B cell (primary cell): ENCODE results near the gene SNX10. TPM values are rescaled to one million over a fixed set of nuclear protein-coding genes. Genes with fewer than 3 reads are reported as not detected.
"Not testable (repeated sequence)": the region's sequence is repeated elsewhere in the genome, so short reads cannot be mapped to it uniquely, and the experiment has no call there.

Source experiments
- ATAC-seq: fragments of 200-7000 bp; cut with Tn5 transposase; one replicate; pipeline ENCODE4 v1.10.0; 2021; ENCODE audit warnings: low read depth, mild to moderate bottlenecking, moderate number of reproducible peaks, moderate library complexity
- CTCF ChIA-PET: fragments of 350-600 bp; sonication (Branson Sonifier 250); formaldehyde crosslinking; loops from one replicate; lab custom pipeline; 2021; ENCODE audit warnings: antibody characterized with exemption, inconsistent platforms; lab: Charles Lee
- POLR2A ChIA-PET: fragments of 350-600 bp; sonication (Branson Sonifier 250); formaldehyde crosslinking; loops from one replicate; lab custom pipeline; 2021; ENCODE audit warnings: antibody characterized with exemption; lab: Charles Lee
- DNase-seq: peaks from one replicate; pipeline ENCODE4 v3.0.0; 2013
- H2AFZ ChIP-seq: 2 replicates; pipeline ENCODE4 v1.6.1; 2012; ENCODE audit warnings: mild to moderate bottlenecking, low read depth, low read length; ENCODE audit not compliant: insufficient read depth, poor library complexity, severe bottlenecking
- H3K27ac ChIP-seq, 2 donors: 1 replicate in 1 of 2; 2 replicates in 1 of 2; pipeline ENCODE4 v1.5.1; 2012 to 2013; ENCODE audit warnings: low read length in 2 of 2, mild to moderate bottlenecking in 2 of 2, moderate library complexity in 1 of 2
- H3K27me3 ChIP-seq, 4 experiments: fragments of 200-600 bp in 1 of 4; sonication (generic) in 1 of 4; replicated peaks in 1 of 4; 1 replicate in 2 of 4; 2 replicates in 2 of 4; pipeline versions ENCODE4 v1.6.1 to v1.7.0; 2013 to 2016; ENCODE audit warnings: low read length in 3 of 4, mild to moderate bottlenecking in 2 of 4, mixed read lengths in 1 of 4, moderate library complexity in 1 of 4; ENCODE audit not compliant: insufficient read depth in 4 of 4, control insufficient read depth in 3 of 4; ENCODE audit errors: control extremely low read depth in 1 of 4
- H3K36me3 ChIP-seq, 2 experiments: replicated peaks in 1 of 2; 1 replicate in 1 of 2; 2 replicates in 1 of 2; pipeline versions ENCODE4 v1.6.1 to v1.7.1; 2013; ENCODE audit warnings: low read length in 1 of 2; ENCODE audit not compliant: insufficient read depth in 2 of 2, control insufficient read depth in 1 of 2; ENCODE audit errors: control extremely low read depth in 1 of 2, extremely low read depth in 1 of 2
- H3K4me1 ChIP-seq, 2 donors: fragments of 200-600 bp in 1 of 2; sonication (generic) in 1 of 2; 1 replicate in 1 of 2; 2 replicates in 1 of 2; pipeline versions ENCODE4 v1.5.1 to v1.6.1; 2013 to 2017; ENCODE audit warnings: low read length in 2 of 2; ENCODE audit not compliant: control insufficient read depth in 2 of 2, insufficient read depth in 2 of 2
- H3K4me2 ChIP-seq: replicated peaks from 2 replicates; pipeline ENCODE3; 2012; ENCODE audit warnings: mild to moderate bottlenecking, low read depth, low read length; ENCODE audit not compliant: poor library complexity, severe bottlenecking
- H3K4me3 ChIP-seq, 5 experiments: fragments of 200-600 bp in 1 of 5; sonication (generic) in 1 of 5; 1 replicate in 3 of 5; 2 replicates in 2 of 5; pipeline versions ENCODE4 v1.5.1 to v1.7.0; 2011 to 2016; ENCODE audit warnings: low read length in 4 of 5, mild to moderate bottlenecking in 4 of 5, low read depth in 2 of 5, control low read depth in 1 of 5, moderate library complexity in 1 of 5; ENCODE audit not compliant: insufficient read depth in 1 of 5; ENCODE audit errors: control extremely low read depth in 1 of 5, extremely low read depth in 1 of 5
- H3K79me2 ChIP-seq: fragments of 200-600 bp; sonication (generic); one replicate; pipeline ENCODE4 v1.6.0; 2016; ENCODE audit warnings: low read length; ENCODE audit not compliant: control insufficient read depth, insufficient read depth
- H3K9ac ChIP-seq: fragments of 200-600 bp; sonication (generic); 2 replicates; pipeline ENCODE4 v1.6.1; 2017; ENCODE audit warnings: mild to moderate bottlenecking, low read length, moderate library complexity
- H3K9me3 ChIP-seq, 3 donors: one replicate each; pipeline versions ENCODE4 v1.6.1 to v1.7.1; 2013; ENCODE audit warnings: low read length in 2 of 3; ENCODE audit not compliant: control insufficient read depth in 2 of 3, insufficient read depth in 1 of 3; ENCODE audit errors: control extremely low read depth in 1 of 3
- H4K20me1 ChIP-seq: 2 replicates; pipeline ENCODE4 v1.6.0; 2012; ENCODE audit warnings: mild to moderate bottlenecking, low read length; ENCODE audit not compliant: insufficient read depth, control insufficient read depth, poor library complexity, severe bottlenecking
- H3K27ac Mint-ChIP-seq: one replicate; pipeline ENCODE4 v1.8.0; 2021; ENCODE audit warnings: mixed read lengths
- H3K27me3 Mint-ChIP-seq: one replicate; pipeline ENCODE4 v1.8.0; 2021; ENCODE audit warnings: mixed read lengths
- H3K4me1 Mint-ChIP-seq: one replicate; pipeline ENCODE4 v1.8.0; 2021; ENCODE audit warnings: mixed read lengths
- H3K4me3 Mint-ChIP-seq: one replicate; pipeline ENCODE4 v1.8.0; 2021; ENCODE audit warnings: mixed read lengths
- H3K9me3 Mint-ChIP-seq: one replicate; pipeline ENCODE4 v1.8.0; 2022; ENCODE audit warnings: mixed read lengths; ENCODE audit not compliant: insufficient read depth
- CTCF ChIP-seq: fragments of 200-600 bp; IDR thresholded peaks from one replicate; pipeline ENCODE4 v1.8.0; 2022; ENCODE audit warnings: antibody characterized with exemption, mild to moderate bottlenecking
- EZH2 ChIP-seq: IDR thresholded peaks from 2 replicates; pipeline ENCODE4 v1.6.1; 2012; ENCODE audit warnings: borderline replicate concordance, low read depth, mild to moderate bottlenecking, moderate library complexity, low read length; ENCODE audit not compliant: insufficient read depth, poor library complexity, severe bottlenecking
- WGBS: methylation state at CpG from one replicate; pipeline ENCODE4 v1.1.5; 2013; ENCODE audit warnings: missing lambda C conversion rate; ENCODE audit not compliant: insufficient coverage; 5-methylcytosine and 5-hydroxymethylcytosine counted together
- intact Hi-C: fragments of 100-400 bp; cut with micrococcal nuclease; formaldehyde crosslinking; loops from one replicate; pipeline ENCODE4 v1.10.0; 2022
- polyA plus RNA-seq: library from polyadenylated mRNA; depleted of rRNA; stranded (reverse); fragments of >200 nt; gene quantifications from 2 replicates; pipeline ENCODE4 v1.2.3, GENCODE V29; 2012
- total RNA-seq, 2 donors: library from RNA; stranded (reverse); fragments of 120-200 nt in 1 of 2; gene quantifications; 1 replicate in 1 of 2; 2 replicates in 1 of 2; pipeline versions ENCODE4 v1.2.3 to v1.2.4, GENCODE V29; 2013 to 2022

The SNX10 gene
- total and polyA plus RNA-seq, 2 donors (not counting 1 experiment from before 2014, with no cell fraction given), result 26.5 to 29.2 TPM

GRCh38 chr7:26250239-26250638 is 41.4 kb upstream of the SNX10 start:
- no peak overlapping the region for H3K27ac Mint-ChIP-seq
- H3K4me1 Mint-ChIP-seq, result no peaks in the 10 kb centered on the region
- DNase-seq (no peak), ATAC-seq (no peak)
- no peaks in the 10 kb centered on the region for H4K20me1 ChIP-seq
- H3K4me1 ChIP-seq, result no peaks in the 10 kb centered on the region
- H3K79me2 ChIP-seq, result no peaks in the 10 kb centered on the region
- H3K27me3 ChIP-seq, result no peaks in the 10 kb centered on the region
- H3K9ac ChIP-seq, result no peak overlapping the region
- H3K4me3 ChIP-seq, result no peak overlapping the region
- no peak overlapping the region for H3K27ac ChIP-seq
- peak overlapping the region; percentile 28 for H2AFZ ChIP-seq
- H3K9me3 Mint-ChIP-seq, result no peaks in the 10 kb centered on the region
- 83% methylated on average over 10 of the region's 12 CpGs for WGBS
- intact Hi-C loops, result no loop called here
- no peak overlapping the region for H3K4me3 Mint-ChIP-seq
- no peaks in the 10 kb centered on the region for H3K27me3 Mint-ChIP-seq
- no peak overlapping the region for H3K4me2 ChIP-seq
- no peaks in the 10 kb centered on the region for H3K36me3 ChIP-seq
- POLR2A ChIA-PET, result no interaction called here
- TF ChIP-seq CTCF, result no peak
- TF ChIP-seq EZH2, result no peak
- CTCF ChIA-PET, result no interaction called here
- H3K9me3 ChIP-seq, result no peaks in the 10 kb centered on the region

- H3K27ac Mint-ChIP-seq, H3K27ac ChIP-seq, H3K9me3 Mint-ChIP-seq, H3K4me2 ChIP-seq, H3K27me3 ChIP-seq, H3K4me3 Mint-ChIP-seq, H3K36me3 ChIP-seq, H3K4me1 Mint-ChIP-seq, CTCF ChIA-PET, POLR2A ChIA-PET, H2AFZ ChIP-seq, H4K20me1 ChIP-seq, H3K9ac ChIP-seq, H3K4me1 ChIP-seq, H3K4me3 ChIP-seq, intact Hi-C loops, H3K79me2 ChIP-seq, ATAC-seq, H3K9me3 ChIP-seq, DNase-seq: not testable (repeated sequence)
- 98% methylated on average over 14 of the region's 29 CpGs for WGBS
- peaks cover 23% of the 10 kb centered on the region for H3K27me3 Mint-ChIP-seq
These were observed 29.8 kb upstream of the SNX10 start for GRCh38 chr7:26261866-26262265.
